Measurements from ENCODE around the gene VWC2. TPM values are rescaled to one million over a fixed set of nuclear protein-coding genes. Genes with fewer than 3 reads are reported as not detected.

VWC2 gene
- total and polyA plus RNA-seq, 2 of the 8 experiments (the other 6 are each of a cell fraction or from before 2014, with no cell fraction given): 0.24 to 0.30 TPM

DNA sequence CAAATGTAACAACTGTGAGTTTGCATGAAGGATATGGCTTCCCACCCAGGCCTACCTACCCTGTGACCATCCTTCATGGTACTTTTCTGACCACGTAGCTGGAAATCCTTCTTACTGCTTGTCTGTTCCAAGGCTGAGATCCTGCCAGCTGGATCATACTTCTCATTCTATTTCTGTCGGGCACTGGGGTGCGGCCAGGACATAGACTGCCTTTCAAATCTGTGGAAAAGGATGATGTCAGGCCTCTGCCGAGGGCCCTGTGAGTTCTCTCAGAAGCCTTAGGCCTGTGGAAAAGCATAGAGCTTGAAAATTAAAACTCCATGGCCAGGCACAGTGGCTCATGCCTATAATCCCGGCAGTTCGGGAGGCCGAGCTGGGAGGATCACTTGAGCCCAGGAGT, 10.0 kb downstream of the VWC2 start:
- no peaks in the 10 kb centered on the region for H4K20me1 ChIP-seq (replicated peaks in 1 of 2; ENCODE audit: control insufficient read depth in 1 of 2, insufficient read depth in 2 of 2, low read length in 2 of 2)
- H3K4ac ChIP-seq (replicated peaks; ENCODE audit: insufficient read length, low read depth, low read length): no peak overlapping the region
- DNase-seq (ENCODE audit: low read depth in 1 of 2, low spot score in 2 of 2) (no peak), FAIRE-seq (no peak)
- no peaks in the 10 kb centered on the region for H3K4me1 ChIP-seq (replicated peaks in 1 of 4; ENCODE audit: control insufficient read depth in 3 of 4, insufficient read depth in 4 of 4, low read length in 3 of 4)
- H2AFZ ChIP-seq (ENCODE audit: low read length): no peak overlapping the region
- H4K8ac ChIP-seq (ENCODE audit: extremely low read depth, insufficient read depth, low read length): no peak overlapping the region
- H3K4me2 ChIP-seq (ENCODE audit: insufficient read depth in 1 of 2, low read depth in 2 of 2, low read length in 2 of 2): no peak overlapping the region
- no peak overlapping the region for H3K27ac ChIP-seq (ENCODE audit: low read depth, low read length)
- WGBS, 2 experiments (ENCODE audit: extremely low coverage in 1 of 2, insufficient coverage in 1 of 2, insufficient read length in 1 of 2, insufficient replicate concordance in 2 of 2, low coverage in 1 of 2, low lambda C conversion rate in 2 of 2, missing lambda C conversion rate in 1 of 2): 94% methylated on average over 7 of the region's 7 CpGs; no CpG with 5 or more reads in 1 of the 2 experiments
- no peak overlapping the region for H3K9ac ChIP-seq (replicated peaks in 1 of 4; ENCODE audit: extremely low read depth in 1 of 4, low read depth in 3 of 4, low read length in 3 of 4)
- no peaks in the 10 kb centered on the region for H3K36me3 ChIP-seq (ENCODE audit: control insufficient read depth in 2 of 4, insufficient read depth in 4 of 4, low read length in 3 of 4)
- H3K56ac ChIP-seq (replicated peaks; ENCODE audit: insufficient read length, low read depth, low read length): no peak overlapping the region
- no peak overlapping the region for H4K91ac ChIP-seq (replicated peaks; ENCODE audit: insufficient read length, low read length)
- peaks cover 0 to 2% of the 10 kb centered on the region in 2 experiments; a peak in 1 of 4 replicates for H3K9me3 ChIP-seq (ENCODE audit: insufficient read depth in 2 of 2, low read depth in 1 of 2, low read length in 1 of 2)
- H2BK15ac ChIP-seq (ENCODE audit: low read length): no peak overlapping the region
- no peak overlapping the region for H3K4me3 ChIP-seq (ENCODE audit: extremely low read depth in 1 of 4, insufficient read depth in 2 of 4, low read depth in 3 of 4, low read length in 4 of 4)
- H4K5ac ChIP-seq (ENCODE audit: insufficient read length, low read depth, low read length): no peak overlapping the region
- H2BK5ac ChIP-seq (ENCODE audit: low read depth, low read length): no peak overlapping the region
- ChIA-PET CTCF (ENCODE audit: partially characterized antibody) (interaction anchor here (1.7 kb wide), 1 partner anchor 10 kb away, joined by 5 read pairs; no protein-coding TSS in a partner anchor), POLR2A (ENCODE audit: partially characterized antibody) (no interaction called here)
- no peak overlapping the region for H3K14ac ChIP-seq (ENCODE audit: insufficient read length)
- no peak overlapping the region for H3K18ac ChIP-seq (ENCODE audit: extremely low read depth, low read length)
- H3K27me3 ChIP-seq (replicated peaks in 1 of 4; ENCODE audit: control insufficient read depth in 3 of 4, extremely low read depth in 1 of 4, insufficient read depth in 3 of 4, low read length in 3 of 4): no peaks in the 10 kb centered on the region
- H2BK12ac ChIP-seq (ENCODE audit: low read depth, low read length): no peak overlapping the region
- no peak overlapping the region for H3K23ac ChIP-seq (ENCODE audit: insufficient read length)
- no peak overlapping the region for H2AK5ac ChIP-seq (ENCODE audit: low read depth, low read length)
- no peaks in the 10 kb centered on the region for H3K79me1 ChIP-seq (ENCODE audit: low read depth, low read length)
- peaks cover 2% of the 10 kb centered on the region; the same call in 1 of the 2 replicates for H3K23me2 ChIP-seq (ENCODE audit: low read depth, low read length)
- H3K79me2 ChIP-seq (ENCODE audit: control insufficient read depth in 1 of 2, insufficient read depth in 2 of 2, low read length in 2 of 2): no peaks in the 10 kb centered on the region
- no peak overlapping the region for H2BK20ac ChIP-seq (ENCODE audit: low read length)
- no peak overlapping the region for H2BK120ac ChIP-seq (replicated peaks; ENCODE audit: low read depth, low read length)
- TF ChIP-seq E2F6 (IDR thresholded peaks at IDR 0.05) (no peak), ATF3 (IDR thresholded peaks at IDR 0.05; ENCODE audit: insufficient read depth, low read depth, low read length) (no peak), CHD1 (IDR thresholded peaks at IDR 0.05; ENCODE audit: low read depth, low read length) (no peak)

Data from H1 (cell line).